Peyer's patch (tissue), 4 donors: ENCODE measurements around the gene ZBED1.

Experiments
- CTCF ChIP-seq, 6 experiments: fragments of 450-650 bp in 4 of 6; fragments of 200-600 bp in 2 of 6; sonication (generic) in 1 of 6; IDR thresholded peaks; one replicate each; pipeline ENCODE4 v1.5.1; 2017 to 2019; ENCODE audit warnings: antibody characterized with exemption in 6 of 6, mild to moderate bottlenecking in 3 of 6, moderate library complexity in 1 of 6
- POLR2A ChIP-seq, 2 donors: fragments of 450-650 bp; IDR thresholded peaks; one replicate each; pipeline ENCODE4 v1.5.1; 2017; ENCODE audit warnings: antibody characterized with exemption in 2 of 2, mild to moderate bottlenecking in 2 of 2, moderate library complexity in 2 of 2

- TF ChIP-seq CTCF (IDR thresholded peaks at IDR 0.05), result no peak
- TF ChIP-seq POLR2A (IDR thresholded peaks at IDR 0.05), result no peak
These were observed 61.2 kb downstream of the ZBED1 start for GRCh38 chrX:2439613-2440012.
